ENCODE results near the gene MTR. TPM values are rescaled to one million over a fixed set of nuclear protein-coding genes. Genes with fewer than 3 reads are reported as not detected.
A peak's percentile ranks its signal among the peaks of the same experiment; 100 is the strongest.
"Not testable (repeated sequence)": the region's sequence is repeated elsewhere in the genome, so short reads cannot be mapped to it uniquely, and the experiment has no call there.

The MTR gene
- polyA plus RNA-seq, 3 donors from 2014 or later: 5.0 to 15.3 (median 6.5) TPM

GRCh38 chr1:236890152-236891056 lies 95.3 kb downstream of the MTR start:
- Mint-ChIP-seq H3K9me3 (no peaks in the 10 kb centered on the region), H3K4me1 (no peaks in the 10 kb centered on the region), H3K27me3 (ENCODE audit: low read depth in 3 of 3) (peaks cover 0 to 5% (median 4%) of the 10 kb centered on the region in 3 donors), H3K36me3 (peaks cover 43 to 85% (median 54%) of the 10 kb centered on the region in 3 donors), H3K4me3 (no peak overlapping the region), H3K27ac (peak overlapping the region in 2 of 6 donors; percentile 30 to 63)
- no peak for DNase-seq

- H3K4me3 Mint-ChIP-seq: no peak overlapping the region
- peaks cover 0 to 5% (median 4%) of the 10 kb centered on the region in 3 donors for H3K27me3 Mint-ChIP-seq (ENCODE audit: low read depth in 3 of 3)
- no peak for DNase-seq
- H3K36me3 Mint-ChIP-seq: peaks cover 53 to 87% (median 67%) of the 10 kb centered on the region in 3 donors
- no peaks in the 10 kb centered on the region for H3K9me3 Mint-ChIP-seq
- H3K27ac Mint-ChIP-seq: peak overlapping the region in 2 of 6 donors; percentile 12 to 24
- H3K4me1 Mint-ChIP-seq: no peaks in the 10 kb centered on the region
These were observed 98.8 kb downstream of the MTR start for GRCh38 chr1:236893626-236894545.

GRCh38 chr1:236895665-236896387 lies 100.7 kb downstream of the MTR start:
- Mint-ChIP-seq H3K27ac (peak overlapping the region in 1 of 6 donors; percentile 23), H3K9me3 (peaks cover 0 to 3% (median under 1%) of the 10 kb centered on the region in 6 donors), H3K27me3 (ENCODE audit: low read depth in 3 of 3) (peaks cover 0 to 4% (median under 1%) of the 10 kb centered on the region in 3 donors), H3K4me1 (no peaks in the 10 kb centered on the region), H3K4me3 (no peak overlapping the region), H3K36me3 (peaks cover 56 to 81% (median 74%) of the 10 kb centered on the region in 3 donors)
- no peak for DNase-seq

GRCh38 chr1:236896716-236897115 lies 101.6 kb downstream of the MTR start:
- H3K27me3 Mint-ChIP-seq (ENCODE audit: low read depth in 3 of 3): peaks cover 0 to 1% (median 0%) of the 10 kb centered on the region in 3 donors
- H3K36me3 Mint-ChIP-seq: peaks cover 62 to 81% (median 75%) of the 10 kb centered on the region in 3 donors

GRCh38 chr1:236904892-236905741 lies 110.0 kb downstream of the MTR start:
- no peak overlapping the region for H3K4me3 Mint-ChIP-seq
- H3K9me3 Mint-ChIP-seq: peaks cover 0 to 6% (median under 1%) of the 10 kb centered on the region in 6 donors
- H3K4me1 Mint-ChIP-seq: no peaks in the 10 kb centered on the region
- H3K27ac Mint-ChIP-seq: no peak overlapping the region
- DNase-seq: no peak
- peaks cover 0 to 4% (median 3%) of the 10 kb centered on the region in 3 donors for H3K27me3 Mint-ChIP-seq (ENCODE audit: low read depth in 3 of 3)
- peaks cover 12 to 27% (median 23%) of the 10 kb centered on the region in 3 donors for H3K36me3 Mint-ChIP-seq

More at GRCh38 chr1:236896716-236897115, 101.6 kb downstream of the MTR start:
- Mint-ChIP-seq H3K9me3 (peaks cover 0 to 6% (median under 1%) of the 10 kb centered on the region in 6 donors), H3K27ac (peak overlapping the region in 1 of 6 donors; percentile 51), H3K4me1 (no peaks in the 10 kb centered on the region), H3K4me3 (no peak overlapping the region)
- no peak for DNase-seq

- no peak for DNase-seq
- peaks cover 0 to 4% (median 3%) of the 10 kb centered on the region in 3 donors for H3K27me3 Mint-ChIP-seq (ENCODE audit: low read depth in 3 of 3)
- H3K4me3 Mint-ChIP-seq: no peak overlapping the region
- H3K36me3 Mint-ChIP-seq: peaks cover 0 to 8% (median 6%) of the 10 kb centered on the region in 3 donors
- H3K4me1 Mint-ChIP-seq: no peaks in the 10 kb centered on the region
- no peak overlapping the region for H3K27ac Mint-ChIP-seq
- no peaks in the 10 kb centered on the region for H3K9me3 Mint-ChIP-seq
These were observed 112.1 kb downstream of the MTR start for GRCh38 chr1:236907205-236907604.

- Mint-ChIP-seq H3K9me3 (no peaks in the 10 kb centered on the region), H3K4me1 (no peaks in the 10 kb centered on the region), H3K4me3 (no peak overlapping the region), H3K27me3 (ENCODE audit: low read depth in 3 of 3) (peaks cover 0 to 4% (median 3%) of the 10 kb centered on the region in 3 donors), H3K36me3 (no peaks in the 10 kb centered on the region), H3K27ac (no peak overlapping the region)
- DNase-seq: no peak
These were observed 113.6 kb downstream of the MTR start for GRCh38 chr1:236908669-236909068.

GRCh38 chr1:236911047-236911446 lies 116.0 kb downstream of the MTR start:
- H3K9me3 Mint-ChIP-seq: peaks cover 0 to 13% (median 1%) of the 10 kb centered on the region in 6 donors
- H3K36me3 Mint-ChIP-seq; DNase-seq; H3K27me3 Mint-ChIP-seq (ENCODE audit: low read depth in 3 of 3); H3K4me3 Mint-ChIP-seq; H3K4me1 Mint-ChIP-seq; H3K27ac Mint-ChIP-seq: not testable (repeated sequence)

GRCh38 chr1:236913371-236914037 lies 118.4 kb downstream of the MTR start:
- Mint-ChIP-seq H3K27ac (no peak overlapping the region), H3K4me3 (no peak overlapping the region), H3K36me3 (peaks cover 0 to 13% (median 9%) of the 10 kb centered on the region in 3 donors), H3K27me3 (ENCODE audit: low read depth in 3 of 3) (peaks cover 2 to 5% (median 4%) of the 10 kb centered on the region in 3 donors), H3K9me3 (peaks cover 8 to 31% (median 10%) of the 10 kb centered on the region in 6 donors), H3K4me1 (no peaks in the 10 kb centered on the region)
- no peak for DNase-seq

- Mint-ChIP-seq H3K4me3 (no peak overlapping the region), H3K9me3 (peaks cover 8 to 32% (median 11%) of the 10 kb centered on the region in 6 donors), H3K27me3 (ENCODE audit: low read depth in 3 of 3) (peaks cover under 1 to 5% (median 5%) of the 10 kb centered on the region in 3 donors), H3K4me1 (no peaks in the 10 kb centered on the region), H3K27ac (no peak overlapping the region), H3K36me3 (peaks cover 0 to 14% (median 13%) of the 10 kb centered on the region in 3 donors)
- DNase-seq: no peak
These were observed 119.3 kb downstream of the MTR start for GRCh38 chr1:236914375-236914774.

- peaks cover 2 to 5% (median 4%) of the 10 kb centered on the region in 3 donors for H3K27me3 Mint-ChIP-seq (ENCODE audit: low read depth in 3 of 3)
- H3K36me3 Mint-ChIP-seq: peaks cover 0 to 16% (median 13%) of the 10 kb centered on the region in 3 donors
- H3K27ac Mint-ChIP-seq: no peak overlapping the region
- no peaks in the 10 kb centered on the region for H3K4me1 Mint-ChIP-seq
- H3K9me3 Mint-ChIP-seq: peaks cover 8 to 32% (median 11%) of the 10 kb centered on the region in 6 donors
- H3K4me3 Mint-ChIP-seq: peak overlapping the region in 1 of 5 donors; percentile 23
- DNase-seq: no peak
These were observed 121.2 kb downstream of the MTR start for GRCh38 chr1:236916131-236916800.

Measured in immature natural killer cell (primary cell).